Midbrain (tissue), 1 donor: Measurements from ENCODE around the gene LEKR1.
"Not testable (repeated sequence)": the region's sequence is repeated elsewhere in the genome, so short reads cannot be mapped to it uniquely, and the experiment has no call there.

ENCODE experiments used
- DNase-seq: peaks from one replicate; lab custom pipeline; 2025; lab: John Stamatoyannopoulos, UW

The LEKR1 gene

GRCh38 chr3:156910022-156910421, 83.9 kb downstream of the LEKR1 start:
- DNase-seq: no peak

GRCh38 chr3:156910831-156911230, 84.7 kb downstream of the LEKR1 start:
- DNase-seq: not testable (repeated sequence)

GRCh38 chr3:156914300-156914699, 88.1 kb downstream of the LEKR1 start:
- DNase-seq: not testable (repeated sequence)

GRCh38 chr3:156915372-156915771, 89.2 kb downstream of the LEKR1 start:
- DNase-seq: no peak

GRCh38 chr3:156918746-156919145, 92.6 kb downstream of the LEKR1 start:
- no peak for DNase-seq

GRCh38 chr3:156919818-156920217, 93.7 kb downstream of the LEKR1 start:
- no peak for DNase-seq

GRCh38 chr3:156920399-156920798, 94.2 kb downstream of the LEKR1 start:
- no peak for DNase-seq

- DNase-seq: no peak
Observed at GRCh38 chr3:156923349-156923748, 97.2 kb downstream of the LEKR1 start.

- no peak for DNase-seq
Observed at GRCh38 chr3:156938724-156939123, 112.6 kb downstream of the LEKR1 start.

- DNase-seq: no peak
Observed at GRCh38 chr3:156939315-156939714, 113.2 kb downstream of the LEKR1 start.

GRCh38 chr3:156941311-156941710, 115.2 kb downstream of the LEKR1 start:
- no peak for DNase-seq

GRCh38 chr3:156948402-156949210, 122.5 kb downstream of the LEKR1 start:
- no peak for DNase-seq

GRCh38 chr3:156952011-156952410, 125.9 kb downstream of the LEKR1 start:
- no peak for DNase-seq

GRCh38 chr3:156957715-156958114, 131.6 kb downstream of the LEKR1 start:
- DNase-seq: no peak

GRCh38 chr3:156963096-156963495, 136.9 kb downstream of the LEKR1 start:
- DNase-seq: no peak

- no peak for DNase-seq
Observed at GRCh38 chr3:156964577-156964976, 138.4 kb downstream of the LEKR1 start.

- DNase-seq: not testable (repeated sequence)
Observed at GRCh38 chr3:156966349-156966748, 140.2 kb downstream of the LEKR1 start.

- DNase-seq: no peak
Observed at GRCh38 chr3:156973954-156974353, 147.8 kb downstream of the LEKR1 start.

- no peak for DNase-seq
Observed at GRCh38 chr3:156974931-156975330, 148.8 kb downstream of the LEKR1 start.

- DNase-seq: no peak
Observed at GRCh38 chr3:156975721-156976120, 149.6 kb downstream of the LEKR1 start.

- DNase-seq: peak; percentile 6
Observed at GRCh38 chr3:156976933-156977332, 150.8 kb downstream of the LEKR1 start.

GRCh38 chr3:156978481-156978961, 152.4 kb downstream of the LEKR1 start:
- peak; percentile 22 for DNase-seq

- DNase-seq: no peak
Observed at GRCh38 chr3:156981005-156981404, 154.9 kb downstream of the LEKR1 start.

- no peak for DNase-seq
Observed at GRCh38 chr3:156983559-156983958, 157.4 kb downstream of the LEKR1 start.
